Left colon (tissue), 2 donors: ENCODE results near the gene TMEM120A. TPM values are rescaled to one million over a fixed set of nuclear protein-coding genes. Genes with fewer than 3 reads are reported as not detected.

ENCODE experiments used
- ATAC-seq: fragments of 200-7000 bp; cut with Tn5 transposase; one replicate; pipeline ENCODE4 v1.9.1; 2020; ENCODE audit warnings: mild to moderate bottlenecking, moderate library complexity
- DNase-seq, 2 donors: peaks; one replicate each; pipeline ENCODE4 v3.0.0-alpha.2; 2020
- intact Hi-C, 2 donors: fragments of 100-400 bp; cut with DNase I in 1 of 2; cut with micrococcal nuclease in 1 of 2; formaldehyde crosslinking; loops; one replicate each; pipeline versions ENCODE4 v1.11.2 to v1.14.0; 2022; cut with DNase I, micrococcal nuclease
- total RNA-seq, 2 donors: library from RNA; stranded (reverse); fragmentation: NEBNext Ultra II Directional; extraction: Animal tissue kit (Norgen Biotek cat#: 25700); gene quantifications; one replicate each; pipeline ENCODE4 v1.2.1, GENCODE V29; 2021
- donor health status: DM: no; HTN: no; CAD: no.
- donor health status: DM: yes; HTN: yes; CAD: no.

The TMEM120A gene
- total RNA-seq, 2 donors from 2014 or later, result 102 to 104 TPM

DNA sequence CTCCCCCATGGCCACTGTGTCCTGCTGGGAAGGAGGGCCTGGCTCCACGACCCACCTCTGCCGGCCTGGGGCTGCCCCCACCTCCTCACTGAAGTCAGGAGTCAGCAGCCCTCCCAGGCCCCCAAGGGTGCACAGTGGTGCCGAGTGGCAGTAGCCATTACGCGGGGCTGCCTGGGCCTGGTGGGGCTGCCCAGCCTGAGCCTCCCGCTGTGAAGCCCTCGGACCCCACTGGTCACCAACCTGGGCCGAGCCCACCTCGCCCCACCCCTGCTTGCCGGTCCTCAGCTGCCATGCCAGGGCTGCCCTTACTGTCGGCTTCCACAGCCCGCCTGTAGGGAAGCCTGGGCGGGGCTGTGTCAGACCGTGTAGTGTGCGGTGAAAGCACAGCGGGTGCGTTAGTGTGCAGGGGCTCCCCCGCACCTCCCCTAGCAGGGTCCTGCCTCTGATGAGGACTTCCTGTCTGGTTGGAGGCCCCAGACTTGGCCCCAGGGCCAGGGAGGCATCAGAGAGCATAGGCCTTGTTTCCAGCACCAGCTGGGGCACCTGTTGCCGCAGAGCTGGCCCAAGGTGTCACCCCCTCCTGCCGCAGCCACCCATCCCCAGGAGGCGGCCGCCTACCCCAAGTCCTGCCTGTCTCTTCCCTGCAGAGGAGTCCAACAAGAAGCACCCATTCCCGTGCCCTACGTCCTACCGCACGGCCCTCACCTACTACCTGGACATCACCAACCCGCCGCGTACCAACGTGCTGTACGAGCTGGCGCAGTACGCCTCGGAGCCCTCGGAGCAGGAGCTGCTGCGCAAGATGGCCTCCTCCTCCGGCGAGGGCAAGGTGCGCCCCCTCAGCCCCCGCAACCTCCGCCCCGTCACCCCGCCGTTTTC, 10.0 kb downstream of the TMEM120A start:
- intact Hi-C loops, result no loop called here
- ATAC-seq (no peak), DNase-seq (no peak)

DNA sequence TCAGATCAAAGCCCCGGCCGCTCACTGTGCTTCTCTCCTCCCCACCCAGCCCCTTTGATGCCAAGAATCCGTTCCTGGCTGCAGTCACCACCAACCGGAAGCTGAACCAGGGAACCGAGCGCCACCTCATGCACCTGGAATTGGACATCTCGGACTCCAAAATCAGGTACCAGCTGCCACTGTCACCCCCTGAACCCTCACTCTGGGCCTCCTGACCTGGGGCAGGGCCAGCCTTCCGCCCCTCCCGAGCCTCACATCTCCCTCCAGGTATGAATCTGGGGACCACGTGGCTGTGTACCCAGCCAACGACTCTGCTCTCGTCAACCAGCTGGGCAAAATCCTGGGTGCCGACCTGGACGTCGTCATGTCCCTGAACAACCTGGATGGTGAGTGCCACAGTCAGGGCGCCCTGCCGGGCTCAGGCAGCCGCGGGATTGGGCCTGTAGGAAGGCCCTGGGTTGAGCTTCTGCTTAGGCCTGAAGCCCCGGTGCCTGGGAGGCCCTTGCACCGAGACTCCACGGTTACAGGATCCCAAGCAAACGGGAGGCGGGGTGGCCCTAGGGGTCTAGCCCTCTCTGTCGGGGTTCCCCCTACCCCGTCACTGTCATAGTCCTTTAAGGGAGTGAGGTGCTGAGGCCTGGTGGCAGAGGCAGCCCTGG, 10.8 kb downstream of the TMEM120A start:
- intact Hi-C loops, result no loop called here
- DNase-seq, result no peak

DNA sequence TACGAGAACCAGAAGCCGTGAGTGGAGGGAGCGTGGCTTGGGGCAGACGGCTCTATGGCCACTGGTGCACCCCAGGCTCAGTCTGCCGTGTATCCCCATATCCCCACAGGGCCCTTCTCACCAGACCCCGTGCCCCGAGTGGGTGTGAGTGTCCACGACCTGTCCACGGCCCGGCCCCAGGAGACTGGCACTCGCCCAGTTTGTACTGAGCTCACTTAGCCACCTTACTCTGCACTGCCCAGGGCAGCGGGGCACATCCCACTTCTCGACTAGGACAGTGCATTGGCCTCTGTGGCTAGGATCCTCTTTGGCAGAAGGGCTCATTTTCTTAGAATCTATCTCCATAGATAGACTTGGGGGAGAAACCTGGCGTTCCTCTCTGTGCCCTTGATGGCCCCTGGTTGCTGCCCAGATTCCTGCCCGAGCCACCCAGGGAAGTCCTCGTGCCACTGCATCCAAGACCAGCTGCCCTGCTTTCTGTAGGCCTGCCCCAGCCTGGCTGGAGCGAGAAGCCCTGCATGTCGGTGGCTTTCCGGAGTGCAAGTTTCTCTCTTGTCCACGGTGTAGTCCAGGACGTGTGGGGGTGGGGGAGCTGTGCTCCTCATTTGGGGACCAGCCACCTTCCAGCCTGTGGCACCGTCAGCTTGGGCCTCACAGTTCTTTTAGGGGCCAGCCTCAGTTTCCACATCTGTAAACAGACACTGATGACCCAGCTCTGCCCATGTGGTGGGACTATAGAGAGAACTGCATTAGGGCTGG, 11.9 kb downstream of the TMEM120A start:
- ATAC-seq (no peak), DNase-seq (no peak)
- intact Hi-C loops, result no loop called here

More for the DNA sequence above, 10.8 kb downstream of the TMEM120A start:
- no peak for ATAC-seq

DNA sequence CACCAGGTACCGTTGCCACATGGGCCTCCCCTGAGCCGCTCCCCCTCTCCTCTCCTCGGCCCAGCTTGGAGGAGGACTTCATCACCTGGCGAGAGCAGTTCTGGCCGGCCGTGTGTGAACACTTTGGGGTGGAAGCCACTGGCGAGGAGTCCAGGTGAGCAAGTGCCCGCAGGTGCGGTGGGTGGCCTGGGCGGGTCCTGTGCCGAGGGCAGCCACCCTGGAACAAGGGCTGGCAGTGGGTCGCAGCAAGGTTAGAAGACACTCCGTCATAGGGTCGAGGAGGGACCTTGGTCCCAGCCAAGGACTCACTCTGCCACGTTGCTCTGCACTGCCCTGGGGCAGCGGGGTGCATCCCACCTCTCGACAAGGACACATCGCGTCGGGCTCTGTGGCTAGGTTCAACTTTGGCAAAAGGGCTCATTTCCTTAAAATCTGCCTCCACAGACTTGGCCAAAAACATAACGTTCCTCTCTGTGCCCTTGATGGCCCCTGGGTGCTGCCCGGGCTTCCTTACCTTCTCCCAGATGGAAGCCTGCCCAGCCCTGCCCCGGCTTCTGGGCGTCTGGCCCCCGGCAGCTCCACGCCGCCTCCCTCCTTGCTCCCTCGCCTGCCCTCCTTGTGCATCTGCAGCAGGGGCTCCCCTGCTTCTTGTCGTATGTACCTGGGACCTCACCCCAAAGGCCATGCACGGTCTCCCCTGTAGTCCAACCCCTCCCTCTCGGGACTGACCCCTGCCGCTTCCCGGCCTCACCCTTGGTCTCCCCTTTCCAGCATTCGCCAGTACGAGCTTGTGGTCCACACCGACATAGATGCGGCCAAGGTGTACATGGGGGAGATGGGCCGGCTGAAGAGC, 12.7 kb downstream of the TMEM120A start:
- intact Hi-C loops, result no loop called here
- ATAC-seq (no peak), DNase-seq (no peak)

DNA sequence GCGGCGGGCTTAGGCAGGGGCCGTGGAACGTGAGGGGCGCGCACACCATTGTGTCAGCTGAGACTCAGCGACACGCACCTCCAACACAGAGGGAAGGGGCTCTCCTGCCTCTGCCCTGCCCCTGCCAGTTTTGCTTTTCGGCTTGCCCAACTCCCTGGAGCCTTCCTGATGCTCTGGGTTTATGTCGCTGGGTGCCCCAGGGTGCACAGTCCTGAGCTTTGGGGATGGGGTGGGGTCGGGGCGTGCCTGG, 13.3 kb downstream of the TMEM120A start:
- DNase-seq (no peak), ATAC-seq (no peak)
- intact Hi-C loops, result no loop called here

DNA sequence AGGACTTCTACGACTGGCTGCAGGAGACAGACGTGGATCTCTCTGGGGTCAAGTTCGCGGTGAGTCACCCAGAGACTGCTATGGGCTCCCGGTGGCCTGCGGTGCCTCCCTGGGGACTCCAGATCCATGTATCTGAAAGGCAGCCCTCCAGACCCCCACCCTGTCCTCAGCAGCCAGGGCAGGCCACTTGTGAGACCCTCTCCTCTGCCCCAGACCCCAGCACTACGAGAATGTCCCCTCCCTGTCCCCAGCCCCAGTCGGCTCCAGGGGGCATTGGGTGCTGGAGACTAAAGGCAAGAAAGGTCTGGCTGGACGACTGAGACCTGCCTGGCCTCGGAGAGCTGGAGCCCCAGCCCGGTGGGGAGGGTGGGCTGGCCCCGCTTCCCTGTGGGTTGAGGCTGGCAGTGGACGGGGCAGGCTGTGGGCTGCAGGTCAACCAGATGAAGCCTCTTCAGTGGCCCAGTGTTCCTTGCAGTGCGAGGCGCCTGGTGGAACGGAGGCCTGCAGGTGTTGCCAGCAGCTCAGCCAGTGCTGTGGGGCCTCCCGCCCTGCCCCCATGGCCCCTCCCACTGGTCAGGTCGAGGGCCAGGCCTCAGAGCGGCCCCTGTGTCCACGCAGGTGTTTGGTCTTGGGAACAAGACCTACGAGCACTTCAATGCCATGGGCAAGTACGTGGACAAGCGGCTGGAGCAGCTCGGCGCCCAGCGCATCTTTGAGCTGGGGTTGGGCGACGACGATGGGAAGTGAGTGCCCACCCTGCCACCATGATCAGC, 13.8 kb downstream of the TMEM120A start:
- DNase-seq, result no peak
- peak; percentile 7 for ATAC-seq
- intact Hi-C loops, result no loop called here

DNA sequence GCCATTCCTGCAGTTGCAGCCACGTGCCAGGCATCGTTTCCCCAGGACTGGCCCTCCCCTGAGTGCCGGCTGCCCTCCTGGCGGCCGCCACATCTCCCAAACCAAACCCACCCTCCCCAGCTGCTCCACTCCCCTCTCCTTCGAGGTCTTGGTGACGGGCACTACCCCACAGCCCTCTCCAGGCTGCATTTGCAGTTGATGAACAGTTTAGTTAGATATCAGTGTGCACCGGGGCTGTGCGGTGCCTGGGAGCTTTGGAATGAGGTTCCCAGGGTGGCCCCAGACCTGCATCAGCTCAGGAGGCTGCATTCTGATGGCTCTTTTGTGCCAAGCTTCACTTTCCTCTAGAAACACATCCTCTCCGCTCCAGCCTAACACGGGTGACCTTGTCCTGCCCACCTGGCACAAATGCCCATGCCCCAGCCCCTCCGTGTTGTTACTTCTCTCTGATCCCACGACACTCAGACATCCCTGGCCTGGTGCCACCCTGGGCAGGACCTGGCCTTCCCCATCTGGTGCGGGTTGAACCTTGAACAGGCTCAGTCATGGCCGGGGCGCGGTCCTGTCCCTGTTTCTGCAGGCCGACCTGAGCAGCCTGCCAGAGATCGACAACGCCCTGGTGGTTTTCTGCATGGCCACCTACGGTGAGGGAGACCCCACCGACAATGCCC, 14.5 kb downstream of the TMEM120A start:
- ATAC-seq, result peak; percentile 93

DNA sequence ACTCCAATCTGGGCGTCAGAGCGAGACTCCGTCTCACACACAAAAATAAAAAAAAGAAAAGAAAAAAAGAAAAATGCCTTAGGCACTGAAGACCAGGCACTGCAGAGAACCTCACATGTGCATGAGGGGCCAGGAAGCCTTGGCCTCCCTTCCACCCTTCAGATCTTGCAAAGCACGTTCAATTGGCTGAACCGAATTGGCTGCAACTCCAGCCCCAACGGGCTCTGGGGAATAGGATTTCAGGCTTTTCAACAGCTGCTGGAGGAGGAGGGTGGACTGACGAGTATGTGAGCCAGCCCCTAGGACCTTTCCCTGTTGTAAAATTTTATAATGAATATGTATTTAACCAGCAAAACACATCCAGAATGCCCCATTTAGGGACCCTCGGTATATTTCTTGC, 16.7 kb downstream of the TMEM120A start:
- ATAC-seq (no peak), DNase-seq (no peak)
- intact Hi-C loops, result no loop called here

More for the DNA sequence above, 14.5 kb downstream of the TMEM120A start:
- DNase-seq, result peak; percentile 93 to 95
- intact Hi-C loops, result no loop called here

DNA sequence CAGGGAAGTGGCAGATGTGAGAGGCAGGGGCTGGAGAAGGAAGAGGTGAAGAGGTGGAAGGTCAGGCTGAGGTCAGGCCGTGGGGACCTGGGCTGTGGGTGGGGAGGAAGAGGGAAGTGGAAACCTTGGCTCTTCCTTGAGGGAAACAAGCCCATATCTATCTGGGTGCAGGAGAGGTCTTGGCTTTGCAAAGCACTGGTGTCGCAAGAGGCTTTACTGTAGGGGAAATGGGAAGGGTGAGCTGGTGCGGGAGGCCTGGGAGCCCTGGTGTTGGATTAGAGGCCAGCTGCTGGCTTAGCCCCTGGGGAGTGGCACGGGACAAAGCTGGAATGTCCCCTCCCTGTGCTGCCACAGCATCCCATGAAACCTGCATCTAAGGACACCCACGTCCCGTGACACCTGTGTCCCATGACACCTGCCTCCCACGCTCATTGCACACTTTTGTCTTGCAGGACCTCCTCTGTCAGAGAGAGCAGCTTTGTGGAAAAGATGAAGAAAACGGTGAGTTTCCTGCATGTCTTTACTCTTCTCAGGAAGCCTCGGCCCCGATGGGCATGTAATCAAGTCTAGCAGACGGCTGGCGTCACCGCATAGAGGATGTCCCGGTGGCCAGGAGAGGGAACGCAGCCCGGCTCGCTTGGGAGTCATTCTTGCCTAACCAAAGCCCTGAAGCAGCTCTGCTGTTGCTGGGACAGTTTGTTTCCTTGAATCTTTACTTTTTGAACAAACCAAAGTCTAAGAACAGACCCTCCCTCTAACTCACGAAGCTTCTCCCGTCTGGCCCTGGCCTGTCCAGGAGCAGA, 22.2 kb downstream of the TMEM120A start:
- DNase-seq, result no peak
- ATAC-seq, result no peak
- intact Hi-C loops, result no loop called here

DNA sequence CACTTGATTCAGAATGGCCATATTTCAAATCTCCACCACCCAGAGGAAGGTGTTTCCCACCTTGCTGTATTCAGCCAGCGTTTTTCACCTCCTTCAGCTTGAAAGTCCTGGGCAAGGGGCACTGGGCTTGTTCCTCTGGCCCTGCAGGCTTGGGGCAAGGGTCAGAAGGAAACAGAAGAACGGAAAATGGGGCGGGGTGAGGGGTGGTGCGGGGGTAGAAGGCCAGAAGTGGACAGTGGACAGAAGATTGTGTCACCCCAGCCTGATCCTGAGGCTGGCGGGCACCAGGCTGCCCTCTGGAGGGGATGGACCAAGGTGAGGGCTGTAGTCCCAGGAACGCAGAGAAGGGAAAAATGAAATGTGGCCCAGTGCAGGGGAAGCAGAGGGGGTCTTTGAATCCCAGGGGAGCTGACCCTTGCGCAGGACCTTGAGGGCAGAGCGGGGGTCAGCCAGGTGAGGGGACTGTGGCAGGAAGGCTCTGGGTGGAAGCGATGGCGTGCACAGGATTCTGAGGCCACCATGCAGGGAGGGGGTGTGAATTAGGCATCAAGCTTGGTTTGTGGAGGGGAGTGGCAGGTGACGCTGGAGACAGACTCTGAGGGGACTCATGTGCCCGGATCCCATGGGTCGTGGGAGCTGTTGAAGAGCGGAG, 23.0 kb downstream of the TMEM120A start:
- peak; percentile 15 for ATAC-seq
- DNase-seq, result no peak
- intact Hi-C loops, result no loop called here

DNA sequence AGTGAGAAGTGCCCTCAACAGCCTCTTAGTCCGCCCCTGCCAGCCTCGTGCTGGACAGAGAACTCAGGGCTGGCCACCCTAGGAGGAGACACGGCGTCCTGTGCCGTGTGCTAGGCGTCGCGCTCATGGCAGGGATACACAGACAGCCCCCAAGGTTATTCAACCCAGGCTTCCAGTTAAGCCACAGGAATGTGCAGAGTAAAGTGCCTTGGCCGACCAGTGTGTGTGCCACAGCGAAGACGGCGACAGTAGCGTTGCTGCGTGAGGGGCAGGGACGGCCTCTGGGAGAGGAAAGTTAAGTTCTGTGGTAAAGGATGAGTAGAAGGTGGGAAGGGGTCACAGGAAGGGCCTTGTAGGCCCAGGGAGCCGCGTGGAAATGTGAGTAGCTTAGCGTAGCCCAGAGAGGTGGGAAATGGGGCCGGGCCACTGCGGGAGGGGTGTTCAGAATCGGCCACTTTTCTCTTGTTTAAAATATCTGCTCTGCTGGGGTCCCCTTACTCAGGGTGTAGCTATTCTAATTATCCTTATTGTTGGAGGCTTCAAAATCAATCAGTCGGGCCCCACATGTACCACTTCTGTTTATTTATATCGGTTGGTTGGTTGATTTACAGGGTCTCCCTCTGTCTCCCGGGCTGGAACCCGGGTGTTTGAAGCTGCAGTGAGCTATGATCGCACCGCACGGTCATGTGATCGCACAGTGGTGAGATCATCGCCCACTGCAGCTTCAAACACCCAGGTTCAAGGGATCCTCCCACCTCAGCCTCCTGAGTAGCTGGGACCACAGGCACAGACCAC, 24.5 kb downstream of the TMEM120A start:
- intact Hi-C loops, result no loop called here
- ATAC-seq, result no peak
- DNase-seq, result no peak

DNA sequence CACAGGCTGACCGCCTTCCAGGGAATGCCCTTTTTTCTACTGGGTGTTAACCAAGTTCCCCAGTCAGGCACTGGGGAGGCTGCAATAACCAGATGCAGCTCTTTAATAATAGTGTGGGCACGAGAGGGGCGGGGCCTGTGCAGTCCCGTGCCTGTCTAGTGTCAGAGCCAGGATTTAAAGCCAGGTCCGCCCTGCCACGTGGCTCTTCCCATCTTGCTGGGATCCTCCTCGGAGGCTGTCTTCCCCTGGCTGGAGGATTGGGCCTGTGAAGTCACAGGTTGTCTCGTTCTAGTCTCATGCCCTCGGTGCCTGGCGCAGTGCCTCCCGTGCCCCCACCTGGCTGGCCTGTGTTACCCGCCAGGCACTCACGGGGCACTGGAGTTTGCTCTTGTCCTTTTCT, 25.2 kb downstream of the TMEM120A start:
- intact Hi-C loops, result no loop called here
- peak; percentile 36 for ATAC-seq
- DNase-seq, result peak in 1 of 2 donors; percentile 70

DNA sequence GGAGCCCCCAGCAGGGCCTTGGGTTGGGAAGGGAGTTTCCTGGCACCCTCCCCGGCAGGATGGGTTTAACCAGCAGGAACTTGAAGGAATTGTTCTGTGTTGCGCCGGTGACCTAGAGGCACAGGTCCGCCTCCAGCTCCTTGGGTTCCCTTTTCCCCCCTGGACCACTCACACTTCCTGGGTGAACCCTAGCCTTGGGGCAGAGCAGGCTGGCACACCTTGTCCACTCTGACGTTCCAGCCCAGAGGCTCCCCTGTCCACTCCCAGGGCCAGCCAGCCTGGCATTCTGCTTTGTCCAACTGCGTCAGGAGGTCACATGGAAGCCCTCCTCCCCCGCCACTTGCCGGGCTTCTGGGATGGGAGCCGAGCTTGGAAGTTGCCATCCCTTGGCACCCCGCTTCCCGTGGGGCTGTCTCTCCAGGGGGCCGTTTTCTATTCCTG, 25.8 kb downstream of the TMEM120A start:
- DNase-seq, result no peak
- intact Hi-C loops, result no loop called here
- ATAC-seq, result no peak

DNA sequence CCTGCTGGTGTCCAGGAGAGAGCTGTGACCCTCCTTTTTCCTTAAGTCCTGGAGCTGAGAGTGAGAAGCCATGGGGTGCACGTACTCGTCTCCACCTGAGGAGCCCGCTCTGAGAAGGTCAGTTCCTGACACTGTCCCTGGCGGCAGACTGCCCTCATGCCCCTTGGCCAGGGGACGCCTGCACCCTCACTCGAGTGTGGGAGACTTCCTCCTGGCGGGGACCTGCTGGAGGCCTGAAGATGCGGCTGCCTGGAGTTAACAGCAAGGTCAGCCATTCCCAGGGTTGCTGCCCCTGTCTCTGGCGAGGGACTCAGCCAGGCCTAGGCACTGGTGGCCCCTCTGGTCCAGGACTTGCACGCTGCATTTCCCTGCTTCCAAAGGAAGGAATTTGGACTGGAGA, 26.4 kb downstream of the TMEM120A start:
- no peak for DNase-seq
- ATAC-seq, result no peak
- intact Hi-C loops, result no loop called here

DNA sequence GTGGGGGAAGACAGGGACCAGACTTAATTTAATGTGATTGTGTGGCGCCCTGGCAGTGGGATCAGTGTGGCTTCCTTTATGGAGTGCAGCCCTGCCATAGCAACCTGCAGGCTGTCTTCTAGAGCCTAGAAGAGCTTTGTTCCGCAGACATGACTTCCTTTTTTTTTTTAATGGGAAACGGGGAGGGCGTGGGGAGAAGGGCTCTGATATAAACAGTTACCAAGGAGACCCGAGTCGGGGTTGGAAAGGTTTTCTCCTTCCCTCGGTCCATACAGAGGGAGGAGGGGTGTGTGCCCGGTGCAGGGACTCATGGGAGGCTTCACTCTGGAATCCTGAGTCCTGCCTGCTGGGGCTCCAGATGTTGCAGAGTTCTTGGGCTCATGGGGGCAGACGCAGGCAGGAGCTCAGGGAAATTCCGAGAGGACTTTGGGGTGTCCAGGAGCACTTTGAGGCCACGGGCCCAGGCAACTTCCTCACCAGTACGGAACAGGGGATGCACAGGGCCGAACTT, 26.9 kb downstream of the TMEM120A start:
- no peak for DNase-seq
- intact Hi-C loops, result no loop called here
- peak; percentile 49 for ATAC-seq

DNA sequence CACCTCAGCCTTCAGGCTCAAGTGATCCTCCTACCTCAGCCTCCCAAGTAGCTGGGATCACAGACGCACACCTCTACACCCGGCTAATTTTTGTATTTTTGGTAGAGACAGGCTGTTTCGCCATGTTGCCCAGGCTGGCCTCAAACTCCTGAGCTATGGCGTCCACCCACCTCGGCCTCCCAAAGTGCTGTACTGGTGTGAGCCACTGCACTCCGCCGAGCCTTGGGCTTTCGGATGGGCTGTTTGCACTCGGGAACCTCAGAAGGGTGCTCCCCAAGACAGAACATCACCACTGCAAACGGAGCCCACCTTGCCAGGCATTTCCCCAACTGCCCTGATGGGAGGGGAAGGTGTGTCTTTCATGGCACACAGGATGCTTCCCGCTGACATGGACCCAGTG, 27.3 kb downstream of the TMEM120A start:
- ATAC-seq (no peak), DNase-seq (no peak)
- intact Hi-C loops, result no loop called here
